GM12872 (cell line): ENCODE measurements around the gene LZTR1.

Experiments used
- TF ChIP-seq, protein P1 (sequence below): IDR thresholded peaks from 3 replicates; pipeline ENCODE4 v1.5.1; 2011; ENCODE audit warnings: low read depth, mild to moderate bottlenecking, low read length, moderate library complexity; ENCODE audit not compliant: insufficient read depth

LZTR1 gene

DNA sequence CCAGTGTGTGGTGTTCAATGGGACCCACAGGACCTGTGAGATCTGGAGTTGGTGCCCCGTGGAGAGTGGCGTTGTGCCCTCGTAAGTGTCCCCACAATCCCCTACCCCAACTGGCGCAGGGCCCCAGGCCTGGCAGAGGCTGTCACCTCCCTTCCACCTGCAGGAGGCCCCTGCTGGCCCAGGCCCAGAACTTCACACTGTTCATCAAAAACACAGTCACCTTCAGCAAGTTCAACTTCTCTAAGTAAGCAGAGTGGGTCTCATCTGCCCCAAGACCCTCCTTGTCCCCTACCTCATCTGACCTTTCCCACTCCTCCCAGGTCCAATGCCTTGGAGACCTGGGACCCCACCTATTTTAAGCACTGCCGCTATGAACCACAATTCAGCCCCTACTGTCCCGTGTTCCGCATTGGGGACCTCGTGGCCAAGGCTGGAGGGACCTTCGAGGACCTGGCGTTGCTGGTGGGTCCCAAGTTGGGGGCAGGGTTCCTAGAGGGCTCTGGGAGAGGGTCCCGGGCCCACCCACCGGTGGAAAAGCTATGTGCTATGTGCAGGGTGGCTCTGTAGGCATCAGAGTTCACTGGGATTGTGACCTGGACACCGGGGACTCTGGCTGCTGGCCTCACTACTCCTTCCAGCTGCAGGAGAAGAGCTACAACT lies 41.0 kb downstream of the LZTR1 start:
- TF ChIP-seq, protein P1, sequence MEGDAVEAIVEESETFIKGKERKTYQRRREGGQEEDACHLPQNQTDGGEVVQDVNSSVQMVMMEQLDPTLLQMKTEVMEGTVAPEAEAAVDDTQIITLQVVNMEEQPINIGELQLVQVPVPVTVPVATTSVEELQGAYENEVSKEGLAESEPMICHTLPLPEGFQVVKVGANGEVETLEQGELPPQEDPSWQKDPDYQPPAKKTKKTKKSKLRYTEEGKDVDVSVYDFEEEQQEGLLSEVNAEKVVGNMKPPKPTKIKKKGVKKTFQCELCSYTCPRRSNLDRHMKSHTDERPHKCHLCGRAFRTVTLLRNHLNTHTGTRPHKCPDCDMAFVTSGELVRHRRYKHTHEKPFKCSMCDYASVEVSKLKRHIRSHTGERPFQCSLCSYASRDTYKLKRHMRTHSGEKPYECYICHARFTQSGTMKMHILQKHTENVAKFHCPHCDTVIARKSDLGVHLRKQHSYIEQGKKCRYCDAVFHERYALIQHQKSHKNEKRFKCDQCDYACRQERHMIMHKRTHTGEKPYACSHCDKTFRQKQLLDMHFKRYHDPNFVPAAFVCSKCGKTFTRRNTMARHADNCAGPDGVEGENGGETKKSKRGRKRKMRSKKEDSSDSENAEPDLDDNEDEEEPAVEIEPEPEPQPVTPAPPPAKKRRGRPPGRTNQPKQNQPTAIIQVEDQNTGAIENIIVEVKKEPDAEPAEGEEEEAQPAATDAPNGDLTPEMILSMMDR: 0 out of 3 replicates have a peak, but pooled peaks have one; percentile 27

GRCh38 chr22:21025266-21025665 lies 43.2 kb downstream of the LZTR1 start:
- TF ChIP-seq, protein P1: no peak

- TF ChIP-seq, protein P1: no peak
Measured at GRCh38 chr22:21025763-21026755, 44.0 kb downstream of the LZTR1 start.

GRCh38 chr22:21026783-21027692 lies 44.9 kb downstream of the LZTR1 start:
- TF ChIP-seq, protein P1: no peak

DNA sequence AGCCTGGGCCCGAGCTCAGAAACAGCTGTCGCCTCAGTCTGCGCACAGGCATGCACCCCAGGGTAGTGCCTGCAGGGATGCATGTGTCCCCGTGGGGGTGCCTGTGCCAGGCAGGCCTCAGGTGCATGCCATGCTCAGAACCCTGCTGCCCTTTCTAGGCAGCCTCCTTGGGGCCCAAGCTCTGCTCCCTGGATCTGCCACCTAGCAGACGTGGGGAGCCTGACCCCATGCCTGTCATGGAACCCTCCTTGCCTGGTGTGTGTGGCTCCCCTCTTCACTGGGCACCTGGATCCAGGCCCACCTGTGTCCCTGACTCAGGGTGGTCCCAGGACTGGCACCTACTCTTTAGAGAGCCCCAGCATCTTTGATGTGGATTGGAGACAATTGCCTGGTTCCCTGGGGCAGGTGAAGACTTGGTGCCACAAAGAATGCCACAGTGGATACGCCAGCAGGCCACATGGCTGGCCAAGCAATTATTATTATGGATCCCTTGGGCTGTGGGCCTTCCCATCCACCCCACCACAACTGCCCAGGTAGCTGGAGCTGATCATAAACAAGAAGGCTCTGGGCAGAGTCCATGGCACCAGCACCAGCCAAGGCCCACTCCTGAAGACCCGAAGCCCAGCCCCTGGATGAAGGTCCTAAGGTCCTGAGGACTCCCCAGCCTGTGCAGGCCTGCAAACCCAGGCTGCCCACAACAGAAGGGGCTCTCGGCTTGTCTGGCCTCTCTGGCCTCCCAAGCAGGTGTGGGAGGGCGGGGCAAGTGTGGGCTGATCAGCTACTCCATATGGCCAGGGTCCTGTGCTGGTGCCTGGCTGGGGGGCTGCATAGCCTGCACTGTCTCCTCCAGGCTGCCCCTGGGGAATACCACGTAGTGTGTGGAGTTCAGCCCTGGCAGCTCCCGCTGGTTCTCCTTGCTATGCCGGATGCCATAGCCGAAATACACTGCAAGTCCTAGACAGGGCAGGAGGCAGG lies 46.5 kb downstream of the LZTR1 start:
- TF ChIP-seq, protein P1: no peak

DNA sequence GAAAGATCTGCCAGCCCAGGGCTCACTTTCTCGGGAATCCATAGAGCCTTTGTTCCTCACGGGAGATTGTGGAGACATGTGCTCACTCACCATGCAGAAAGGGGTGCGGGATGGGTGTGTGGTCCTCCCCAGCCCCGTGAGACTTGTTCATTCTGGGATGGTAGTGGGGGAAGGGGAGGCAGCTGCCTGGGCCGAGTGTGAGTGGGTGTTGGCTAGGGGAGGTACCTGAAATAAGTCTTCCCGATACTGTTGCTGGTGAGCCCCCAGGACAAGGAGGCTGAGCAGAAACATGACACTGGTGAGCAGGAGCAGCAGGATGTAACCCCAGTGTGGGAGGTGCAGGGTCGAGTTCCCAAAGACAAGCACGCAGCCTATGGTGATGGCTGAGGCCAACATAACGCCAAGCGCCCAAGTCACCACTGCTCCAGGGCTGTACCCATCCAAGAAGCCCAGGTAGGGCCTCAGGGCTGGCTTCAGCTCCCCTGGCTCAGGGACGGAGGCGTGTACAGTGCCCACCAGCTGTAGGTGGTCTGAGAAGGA lies 47.5 kb downstream of the LZTR1 start:
- TF ChIP-seq, protein P1: no peak
